Measurements from ENCODE around the gene TJP1.
A peak's percentile ranks its signal among the peaks of the same experiment; 100 is the strongest.

The TJP1 gene

GRCh38 chr15:29854413-29854812 is 32.1 kb upstream of the TJP1 start:
- no peak for TF ChIP-seq JUND (IDR thresholded peaks at IDR 0.05; ENCODE audit: low read depth)
- DNase-seq (ENCODE audit: low read depth in 1 of 2, low spot score in 1 of 2): no peak
- in situ Hi-C loops (cut with HindIII; ENCODE audit: low pct_unique_long_range_greater_than_20kb, low sequenced_read_pairs): no loop called here

GRCh38 chr15:29853211-29853987 is 31.1 kb upstream of the TJP1 start:
- in situ Hi-C loops (cut with HindIII; ENCODE audit: low pct_unique_long_range_greater_than_20kb, low sequenced_read_pairs): no loop called here
- no peak for DNase-seq (ENCODE audit: low read depth in 1 of 2, low spot score in 1 of 2)
- no peak for TF ChIP-seq JUND (IDR thresholded peaks at IDR 0.05; ENCODE audit: low read depth)

GRCh38 chr15:29852201-29852600 is 29.9 kb upstream of the TJP1 start:
- in situ Hi-C loops (cut with HindIII; ENCODE audit: low pct_unique_long_range_greater_than_20kb, low sequenced_read_pairs): no loop called here
- no peak for TF ChIP-seq JUND (IDR thresholded peaks at IDR 0.05; ENCODE audit: low read depth)
- no peak for DNase-seq (ENCODE audit: low read depth in 1 of 2, low spot score in 1 of 2)

- DNase-seq (ENCODE audit: low read depth in 1 of 2, low spot score in 1 of 2): no peak
- no peak for TF ChIP-seq JUND (IDR thresholded peaks at IDR 0.05; ENCODE audit: low read depth)
- in situ Hi-C loops (cut with HindIII; ENCODE audit: low pct_unique_long_range_greater_than_20kb, low sequenced_read_pairs): no loop called here
Measured at GRCh38 chr15:29849716-29850115, 27.4 kb upstream of the TJP1 start.

GRCh38 chr15:29849218-29849617 is 26.9 kb upstream of the TJP1 start:
- DNase-seq (ENCODE audit: low read depth in 1 of 2, low spot score in 1 of 2): no peak
- TF ChIP-seq JUND (IDR thresholded peaks at IDR 0.05; ENCODE audit: low read depth): no peak
- in situ Hi-C loops (cut with HindIII; ENCODE audit: low pct_unique_long_range_greater_than_20kb, low sequenced_read_pairs): no loop called here

GRCh38 chr15:29844290-29844903 is 22.1 kb upstream of the TJP1 start:
- DNase-seq (ENCODE audit: low read depth in 1 of 2, low spot score in 1 of 2): peak in 1 of 2 experiments; percentile 33
- in situ Hi-C loops (cut with HindIII; ENCODE audit: low pct_unique_long_range_greater_than_20kb, low sequenced_read_pairs): no loop called here

GRCh38 chr15:29842290-29842689 is 20.0 kb upstream of the TJP1 start:
- in situ Hi-C loops (cut with HindIII; ENCODE audit: low pct_unique_long_range_greater_than_20kb, low sequenced_read_pairs): no loop called here
- no peak for TF ChIP-seq JUND (IDR thresholded peaks at IDR 0.05; ENCODE audit: low read depth)
- DNase-seq (ENCODE audit: low read depth in 1 of 2, low spot score in 1 of 2): no peak

More at GRCh38 chr15:29844290-29844903, 22.1 kb upstream of the TJP1 start:
- no peak for TF ChIP-seq JUND (IDR thresholded peaks at IDR 0.05; ENCODE audit: low read depth)

- TF ChIP-seq JUND (IDR thresholded peaks at IDR 0.05; ENCODE audit: low read depth): no peak
- no peak for DNase-seq (ENCODE audit: low read depth in 1 of 2, low spot score in 1 of 2)
- in situ Hi-C loops (cut with HindIII; ENCODE audit: low pct_unique_long_range_greater_than_20kb, low sequenced_read_pairs): no loop called here
Measured at GRCh38 chr15:29840926-29841325, 18.7 kb upstream of the TJP1 start.

- TF ChIP-seq JUND (IDR thresholded peaks at IDR 0.05; ENCODE audit: low read depth): no peak
- in situ Hi-C loops (cut with HindIII; ENCODE audit: low pct_unique_long_range_greater_than_20kb, low sequenced_read_pairs): no loop called here
- DNase-seq (ENCODE audit: low read depth in 1 of 2, low spot score in 1 of 2): no peak
Measured at GRCh38 chr15:29840054-29840453, 17.8 kb upstream of the TJP1 start.

- in situ Hi-C loops (cut with HindIII; ENCODE audit: low pct_unique_long_range_greater_than_20kb, low sequenced_read_pairs): no loop called here
- TF ChIP-seq JUND (IDR thresholded peaks at IDR 0.05; ENCODE audit: low read depth): no peak
- DNase-seq (ENCODE audit: low read depth in 1 of 2, low spot score in 1 of 2): no peak
Measured at GRCh38 chr15:29838352-29839010, 16.2 kb upstream of the TJP1 start.

- no peak for TF ChIP-seq JUND (IDR thresholded peaks at IDR 0.05; ENCODE audit: low read depth)
- DNase-seq (ENCODE audit: low read depth in 1 of 2, low spot score in 1 of 2): no peak
- in situ Hi-C loops (cut with HindIII; ENCODE audit: low pct_unique_long_range_greater_than_20kb, low sequenced_read_pairs): no loop called here
Measured at GRCh38 chr15:29835301-29835700, 13.0 kb upstream of the TJP1 start.

GRCh38 chr15:29832709-29833108 is 10.4 kb upstream of the TJP1 start:
- in situ Hi-C loops (cut with HindIII; ENCODE audit: low pct_unique_long_range_greater_than_20kb, low sequenced_read_pairs): no loop called here
- DNase-seq (ENCODE audit: low read depth in 1 of 2, low spot score in 1 of 2): no peak
- no peak for TF ChIP-seq JUND (IDR thresholded peaks at IDR 0.05; ENCODE audit: low read depth)
